IMR-90 (cell line): ENCODE data around the gene CCDC184. TPM values are rescaled to one million over a fixed set of nuclear protein-coding genes. Genes with fewer than 3 reads are reported as not detected.

Source experiments
- ATAC-seq: fragments of 200-7000 bp; cut with Tn5 transposase; 2 replicates; pipeline ENCODE4 v1.9.1; 2020; ENCODE audit warnings: low read depth, mild to moderate bottlenecking, moderate library complexity
- BruUV-seq: library from RNA; stranded (reverse); fragments of 400-500 nt; replicated peaks from 2 replicates; lab custom pipeline; 2021; lab: Mats Ljungman, UMichigan
- CTCF ChIA-PET: fragments of 300-600 bp; formaldehyde crosslinking; extraction: SDS; loops from one replicate; lab custom pipeline; 2021; ENCODE audit warnings: antibody characterized with exemption; lab: Yijun Ruan, JAX
- POLR2A ChIA-PET: fragments of 300-600 bp; sonication (Branson Sonifier 250); formaldehyde crosslinking; loops from one replicate; lab custom pipeline; 2022; ENCODE audit warnings: antibody characterized with exemption; ENCODE audit not compliant: unreplicated experiment; lab: Charles Lee
- DNase-seq: peaks from one replicate; pipeline ENCODE4 v3.0.0; 2013
- H2AFZ ChIP-seq: replicated peaks from 2 replicates; pipeline ENCODE3; 2013; ENCODE audit warnings: low read length, mild to moderate bottlenecking; ENCODE audit not compliant: poor library complexity
- H2AK5ac ChIP-seq: 2 replicates; pipeline ENCODE4 v1.6.1; 2013; ENCODE audit warnings: low read depth, low read length, inconsistent platforms
- H2AK9ac ChIP-seq: replicated peaks from 2 replicates; pipeline ENCODE3; 2013; ENCODE audit warnings: mild to moderate bottlenecking, low read depth, low read length, moderate library complexity; ENCODE audit not compliant: poor library complexity
- H2BK120ac ChIP-seq: 2 replicates; pipeline ENCODE4 v1.6.1; 2013; ENCODE audit warnings: low read depth, low read length, inconsistent platforms
- H2BK15ac ChIP-seq: 3 replicates; pipeline ENCODE4 v1.6.1; 2013; ENCODE audit warnings: low read depth, low read length, inconsistent platforms
- H2BK20ac ChIP-seq: 2 replicates; pipeline ENCODE4 v1.6.1; 2013; ENCODE audit warnings: low read depth, mild to moderate bottlenecking, inconsistent platforms, low read length, moderate library complexity
- H2BK5ac ChIP-seq: 2 replicates; pipeline ENCODE4 v1.6.1; 2013; ENCODE audit warnings: mild to moderate bottlenecking, low read depth, low read length, inconsistent platforms; ENCODE audit not compliant: poor library complexity, severe bottlenecking
- H3K14ac ChIP-seq: replicated peaks from 2 replicates; pipeline ENCODE4 v1.6.1; 2013; ENCODE audit warnings: low read depth, low read length, inconsistent platforms
- H3K18ac ChIP-seq: 2 replicates; pipeline ENCODE4 v1.6.1; 2013; ENCODE audit warnings: low read depth, low read length, control low read depth
- H3K23ac ChIP-seq: 2 replicates; pipeline ENCODE4 v1.6.1; 2013; ENCODE audit warnings: low read depth, low read length, inconsistent platforms
- H3K27ac ChIP-seq: 2 replicates; pipeline ENCODE4 v1.5.1; 2013; ENCODE audit warnings: mild to moderate bottlenecking, control low read depth, low read length; ENCODE audit not compliant: insufficient read depth
- H3K27me3 ChIP-seq: 2 replicates; pipeline ENCODE4 v1.6.1; 2013; ENCODE audit warnings: low read length; ENCODE audit not compliant: control insufficient read depth, insufficient read depth
- H3K36me3 ChIP-seq: 2 replicates; pipeline ENCODE4 v1.6.1; 2013; ENCODE audit warnings: low read length, mixed read lengths; ENCODE audit not compliant: control insufficient read depth, insufficient read depth
- H3K4ac ChIP-seq: 2 replicates; pipeline ENCODE4 v1.6.1; 2013; ENCODE audit warnings: low read depth, low read length, inconsistent platforms
- H3K4me1 ChIP-seq: 2 replicates; pipeline ENCODE4 v1.6.1; 2013; ENCODE audit warnings: low read length, mixed read lengths; ENCODE audit not compliant: control insufficient read depth, insufficient read depth
- H3K4me2 ChIP-seq: 2 replicates; pipeline ENCODE4 v1.6.1; 2013; ENCODE audit warnings: low read depth, mild to moderate bottlenecking, control low read depth, low read length, moderate library complexity
- H3K4me3 ChIP-seq: 2 replicates; pipeline ENCODE4 v1.5.1; 2013; ENCODE audit warnings: low read depth, mild to moderate bottlenecking, control low read depth, low read length, moderate library complexity; ENCODE audit not compliant: insufficient read depth
- H3K56ac ChIP-seq: 2 replicates; pipeline ENCODE4 v1.6.1; 2013; ENCODE audit warnings: low read length, inconsistent platforms; ENCODE audit not compliant: insufficient read depth; ENCODE audit errors: extremely low read depth
- H3K79me1 ChIP-seq, 2 experiments: 2 replicates each; pipeline ENCODE4 v1.6.1; 2013; ENCODE audit warnings: low read length in 2 of 2, inconsistent platforms in 1 of 2, low read depth in 1 of 2
- H3K9ac ChIP-seq: 2 replicates; pipeline ENCODE4 v1.6.1; 2013; ENCODE audit warnings: low read depth, low read length, control low read depth
- H3K9me1 ChIP-seq: 2 replicates; pipeline ENCODE4 v1.6.1; 2013; ENCODE audit warnings: low read length, inconsistent platforms; ENCODE audit not compliant: insufficient read depth
- H3K9me3 ChIP-seq: 2 replicates; pipeline ENCODE4 v1.6.1; 2013; ENCODE audit warnings: low read length; ENCODE audit not compliant: control insufficient read depth, insufficient read depth
- H4K20me1 ChIP-seq: 2 replicates; pipeline ENCODE4 v1.6.1; 2013; ENCODE audit warnings: low read length, inconsistent platforms; ENCODE audit not compliant: insufficient read depth
- H4K5ac ChIP-seq: 2 replicates; pipeline ENCODE4 v1.6.1; 2013; ENCODE audit warnings: mild to moderate bottlenecking, low read depth, low read length, control low read depth
- H4K8ac ChIP-seq, 2 experiments: 2 replicates each; pipeline ENCODE4 v1.6.1; 2013; ENCODE audit warnings: low read depth in 2 of 2, low read length in 2 of 2, control low read depth in 1 of 2, inconsistent platforms in 1 of 2
- H4K91ac ChIP-seq: 2 replicates; pipeline ENCODE4 v1.6.1; 2013; ENCODE audit warnings: low read depth, low read length, inconsistent platforms; ENCODE audit not compliant: insufficient read depth
- NFE2L2 ChIP-seq: fragments of 150-350 bp; IDR thresholded peaks from 2 replicates; pipeline ENCODE4 v1.6.1; 2016; ENCODE audit warnings: low read depth, mild to moderate bottlenecking, low read length
- POLR2A ChIP-seq: IDR thresholded peaks from 2 replicates; pipeline ENCODE4 v1.6.1; 2012; ENCODE audit warnings: mild to moderate bottlenecking, low read depth, low read length
- RAD21 ChIP-seq: IDR thresholded peaks from 2 replicates; pipeline ENCODE4 v1.6.1; 2012; ENCODE audit warnings: low read length, improper control_type of control experiment
- RCOR1 ChIP-seq: IDR thresholded peaks from 2 replicates; pipeline ENCODE4 v1.6.1; 2012; ENCODE audit warnings: mild to moderate bottlenecking, low read length, improper control_type of control experiment; ENCODE audit not compliant: insufficient replicate concordance
- WGBS, 2 experiments: methylation state at CpG; one replicate each; pipeline versions ENCODE4 v1.1.5 to v1.1.7; 2013; ENCODE audit warnings: missing lambda C conversion rate in 2 of 2; ENCODE audit not compliant: insufficient read length in 1 of 2; ENCODE audit errors: extremely low coverage in 2 of 2; 5-methylcytosine and 5-hydroxymethylcytosine counted together
- dilution Hi-C: fragments of 300-500 bp; cut with HindIII; formaldehyde crosslinking; loops from one replicate; pipeline ENCODE4 v1.14.3; 2018; ENCODE audit warnings: low sequenced_read_pairs; ENCODE audit not compliant: unreplicated experiment
- in situ Hi-C: fragments of 300-500 bp; cut with MboI; formaldehyde crosslinking; loops from 3 replicates; pipeline ENCODE4 v1.14.3; 2019; ENCODE audit warnings: low sequenced_read_pairs, inconsistent platforms, mixed read lengths
- intact Hi-C: fragments of 100-400 bp; cut with micrococcal nuclease; formaldehyde crosslinking; loops from 2 replicates; pipeline ENCODE4 v1.10.0; 2022
- polyA plus RNA-seq, 3 experiments: library from polyadenylated mRNA; depleted of rRNA; stranded (reverse); fragments of >200 nt; gene quantifications; 2 replicates each; pipeline ENCODE4 v1.2.3, GENCODE V29; 2012; ENCODE audit warnings: low replicate concordance in 1 of 3
- total RNA-seq: library from RNA; depleted of rRNA; stranded (reverse); fragments of >200 nt; gene quantifications from 2 replicates; pipeline ENCODE4 v1.2.3, GENCODE V29; 2012
- TF ChIP-seq, protein P1 (sequence below): conservative IDR thresholded peaks from 2 replicates; pipeline ENCODE4 v1.5.1; 2012; ENCODE audit warnings: mild to moderate bottlenecking, low read depth, low read length, improper control_type of control experiment

Gene CCDC184
- total and polyA plus RNA-seq, 2 of the 4 experiments (the other 2 are of a cell fraction): 0.18 to 0.22 TPM

DNA sequence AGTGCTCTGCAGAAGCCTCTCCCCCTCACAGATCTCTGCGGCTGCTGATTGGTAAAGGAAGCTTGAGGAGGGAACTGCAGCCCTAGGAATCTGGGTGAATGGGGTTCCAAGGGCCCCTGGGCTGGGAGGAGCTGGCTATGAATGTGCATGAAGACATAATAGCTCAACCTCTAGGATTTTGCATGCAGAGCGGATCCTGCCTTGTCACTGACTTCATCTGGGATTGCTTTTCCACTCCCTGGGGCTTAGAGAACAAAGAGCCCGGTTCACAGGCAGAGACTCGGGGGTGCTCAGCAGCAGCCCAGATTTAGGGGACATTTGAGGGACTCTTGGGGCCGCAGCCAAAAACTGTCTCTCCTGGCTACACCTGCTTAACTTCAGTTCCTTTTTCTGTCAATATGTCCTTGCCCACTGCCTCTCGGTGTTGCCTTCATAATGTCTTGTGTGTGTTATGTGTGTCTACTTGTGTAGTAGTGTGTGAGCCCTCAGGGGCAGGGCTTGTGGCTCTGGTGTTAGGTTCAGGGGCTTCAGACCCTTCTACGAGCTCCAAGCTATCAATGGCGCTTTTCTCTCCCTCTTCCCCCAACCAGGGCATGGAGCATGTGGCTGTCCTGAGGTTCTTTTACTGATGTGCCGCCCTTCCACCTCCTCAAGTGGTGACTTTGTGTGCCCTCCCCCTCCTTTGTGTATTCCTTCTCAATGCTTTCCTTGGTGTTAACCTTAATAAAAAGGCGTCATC, 1.9 kb downstream of the CCDC184 start:
- Histone ChIP-seq H3K27me3 (peaks cover 47% of the 10 kb centered on the region), H3K9me1 (no peaks in the 10 kb centered on the region; the same call in 1 of the 2 replicates), H4K5ac (no peak overlapping the region), H4K20me1 (no peaks in the 10 kb centered on the region), H2BK5ac (no peak overlapping the region), H4K8ac (no peak overlapping the region), H2AK9ac (no peak overlapping the region), H3K18ac (no peak overlapping the region), H2BK120ac (no peak overlapping the region), H3K14ac (no peak overlapping the region), H3K27ac (no peak overlapping the region), H2BK15ac (no peak overlapping the region), H3K4ac (no peak overlapping the region), H2AFZ (no peak overlapping the region), H3K9me3 (no peaks in the 10 kb centered on the region), H2AK5ac (no peak overlapping the region), H3K79me1 (no peaks in the 10 kb centered on the region), H3K4me3 (no peak overlapping the region), H4K91ac (no peak overlapping the region), H3K36me3 (no peaks in the 10 kb centered on the region), H3K4me2 (no peak overlapping the region), H2BK20ac (no peak overlapping the region), H3K4me1 (peaks cover 3% of the 10 kb centered on the region; the same call in 1 of the 2 replicates), H3K56ac (no peak overlapping the region), H3K23ac (no peak overlapping the region), H3K9ac (no peak overlapping the region)
- ChIA-PET CTCF (no interaction called here), POLR2A (no interaction called here)
- 20% methylated on average over 1 of the region's 10 CpGs; no CpG with 5 or more reads in 1 of the 2 experiments for WGBS, 2 experiments
- no peak for ATAC-seq
- dilution Hi-C loops: no loop called here
- TF ChIP-seq, protein P1, sequence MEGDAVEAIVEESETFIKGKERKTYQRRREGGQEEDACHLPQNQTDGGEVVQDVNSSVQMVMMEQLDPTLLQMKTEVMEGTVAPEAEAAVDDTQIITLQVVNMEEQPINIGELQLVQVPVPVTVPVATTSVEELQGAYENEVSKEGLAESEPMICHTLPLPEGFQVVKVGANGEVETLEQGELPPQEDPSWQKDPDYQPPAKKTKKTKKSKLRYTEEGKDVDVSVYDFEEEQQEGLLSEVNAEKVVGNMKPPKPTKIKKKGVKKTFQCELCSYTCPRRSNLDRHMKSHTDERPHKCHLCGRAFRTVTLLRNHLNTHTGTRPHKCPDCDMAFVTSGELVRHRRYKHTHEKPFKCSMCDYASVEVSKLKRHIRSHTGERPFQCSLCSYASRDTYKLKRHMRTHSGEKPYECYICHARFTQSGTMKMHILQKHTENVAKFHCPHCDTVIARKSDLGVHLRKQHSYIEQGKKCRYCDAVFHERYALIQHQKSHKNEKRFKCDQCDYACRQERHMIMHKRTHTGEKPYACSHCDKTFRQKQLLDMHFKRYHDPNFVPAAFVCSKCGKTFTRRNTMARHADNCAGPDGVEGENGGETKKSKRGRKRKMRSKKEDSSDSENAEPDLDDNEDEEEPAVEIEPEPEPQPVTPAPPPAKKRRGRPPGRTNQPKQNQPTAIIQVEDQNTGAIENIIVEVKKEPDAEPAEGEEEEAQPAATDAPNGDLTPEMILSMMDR: no peak
- TF ChIP-seq RAD21 (no peak), RCOR1 (no peak), POLR2A (no peak), NFE2L2 (no peak)
- intact Hi-C loops: no loop called here
- no peak for DNase-seq
- in situ Hi-C loops: no loop called here
- no TSS peak for BruUV-seq
